K562 treated with DMSO at 1 percent for 12 hours (cell line): Measurements from ENCODE around the gene PTPRN. TPM values are rescaled to one million over a fixed set of nuclear protein-coding genes. Genes with fewer than 3 reads are reported as not detected.

Experiments used
- total RNA-seq: library from RNA; unstranded; fragments of 300-600 nt; gene quantifications from 2 replicates; pipeline ENCODE4 v1.2.3, GENCODE V29; 2022; ENCODE audit not compliant: insufficient read depth

The PTPRN gene
- not detected in 2 replicates for total RNA-seq

GRCh38 chr2:219309278-219309677 lies at the start of gene PTPRN:
TSS of gene PTPRN (minus strand) at chr2:219309401. CDS start at chr2:219309332, 69 bp downstream.

GRCh38 chr2:219332542-219332941 lies 23.3 kb upstream of the PTPRN start, which contains the start of gene RESP18:
TSS of gene RESP18 (minus strand) at chr2:219332744.

GRCh38 chr2:219279151-219279915 lies 29.9 kb downstream of the PTPRN start, which contains the start of gene DNAJB2:
TSS of gene DNAJB2 (plus strand) at chr2:219279366. CDS start at chr2:219279834, 468 bp downstream.

GRCh38 chr2:219253753-219254589 lies 55.2 kb downstream of the PTPRN start, which contains the start of gene TUBA4A:
TSS of gene TUBA4A (minus strand) at chr2:219253918. CDS start at chr2:219253858, 60 bp downstream.

GRCh38 chr2:219252900-219253752 lies 56.1 kb downstream of the PTPRN start, which contains the start of gene TUBA4B:
TSS of gene TUBA4B (plus strand) at chr2:219253243. CDS start at chr2:219253408, 165 bp downstream.

GRCh38 chr2:219245148-219245898 lies 63.9 kb downstream of the PTPRN start, which contains the start of the genes GLB1L and STK16:
TSS of gene GLB1L (minus strand) at chr2:219245444. CDS start at chr2:219243573, 1,871 bp downstream.
TSS of gene STK16 (plus strand) at chr2:219245479. CDS start at chr2:219246000, 521 bp downstream.

Other genes starting within 250 kb of the PTPRN start
- gene IHH, start 248.5 kb downstream of the PTPRN start, total RNA-seq = not detected in 2 replicates
- gene NHEJ1, start 148.6 kb downstream of the PTPRN start, total RNA-seq = 6.9 and 12.1 TPM in 2 replicates
- 1.5 TPM in 1 of 2 replicates, not detected in the other for gene SLC23A3, start 139.4 kb downstream of the PTPRN start, total RNA-seq
- gene CNPPD1, start 132.5 kb downstream of the PTPRN start, total RNA-seq = 54.9 and 63.8 TPM in 2 replicates
- 22.8 and 41.0 TPM in 2 replicates for gene RETREG2, start 131.1 kb downstream of the PTPRN start, total RNA-seq
- 42.7 and 47.8 TPM in 2 replicates for gene ZFAND2B, start 102.6 kb downstream of the PTPRN start, total RNA-seq
- gene ABCB6, start 90.4 kb downstream of the PTPRN start, total RNA-seq = 16.1 and 16.6 TPM in 2 replicates
- 17.1 and 36.5 TPM in 2 replicates for gene ATG9A, start 79.8 kb downstream of the PTPRN start, total RNA-seq
- gene ANKZF1, start 79.6 kb downstream of the PTPRN start, total RNA-seq = 24.2 and 34.6 TPM in 2 replicates
- gene GLB1L, start 64.0 kb downstream of the PTPRN start, total RNA-seq = 2.0 and 7.4 TPM in 2 replicates
- gene STK16, start 63.9 kb downstream of the PTPRN start, total RNA-seq = 21.3 and 23.7 TPM in 2 replicates
- gene TUBA4B, start 56.2 kb downstream of the PTPRN start, total RNA-seq = not detected in 2 replicates
- gene TUBA4A, start 55.5 kb downstream of the PTPRN start, total RNA-seq = 69.3 and 74.9 TPM in 2 replicates
- gene DNAJB2, start 30.0 kb downstream of the PTPRN start, total RNA-seq = 28.4 and 29.6 TPM in 2 replicates
- gene RESP18, start 23.3 kb upstream of the PTPRN start, total RNA-seq = not detected in 2 replicates
- 51.2 and 77.3 TPM in 2 replicates for gene DNPEP, start 78.5 kb upstream of the PTPRN start, total RNA-seq
- gene DES, start 109.0 kb upstream of the PTPRN start, total RNA-seq = 15.2 and 15.7 TPM in 2 replicates
- gene SPEG, start 125.4 kb upstream of the PTPRN start, total RNA-seq = 7.1 and 13.8 TPM in 2 replicates
- 112 and 128 TPM in 2 replicates for gene GMPPA, start 189.5 kb upstream of the PTPRN start, total RNA-seq
- gene ASIC4, start 205.1 kb upstream of the PTPRN start, total RNA-seq = 4.0 and 7.0 TPM in 2 replicates
- 66.8 and 74.6 TPM in 2 replicates for gene CHPF, start 234.4 kb upstream of the PTPRN start, total RNA-seq
- gene TMEM198, start 234.6 kb upstream of the PTPRN start, total RNA-seq = 1.2 and 1.5 TPM in 2 replicates